GM12864 (cell line): ENCODE results near the gene SDC1.

Experiments
- DNase-seq: peaks from one replicate; pipeline ENCODE4 v3.0.0-alpha.2; 2011; ENCODE audit warnings: low read depth
- H3K4me3 ChIP-seq: 2 replicates; pipeline ENCODE4 v1.5.1; 2011; ENCODE audit warnings: mild to moderate bottlenecking, low read depth, low read length, control low read depth
- CTCF ChIP-seq: IDR thresholded peaks from 2 replicates; pipeline ENCODE4 v1.5.1; 2011; ENCODE audit warnings: low read depth, mild to moderate bottlenecking, moderate library complexity, low read length, control low read depth, inconsistent platforms; ENCODE audit errors: missing control alignments

SDC1 gene

GRCh38 chr2:20208476-20208859 lies 16.5 kb downstream of the SDC1 start:
- no peak overlapping the region for H3K4me3 ChIP-seq
- DNase-seq: no peak
- TF ChIP-seq CTCF: no peak

DNA sequence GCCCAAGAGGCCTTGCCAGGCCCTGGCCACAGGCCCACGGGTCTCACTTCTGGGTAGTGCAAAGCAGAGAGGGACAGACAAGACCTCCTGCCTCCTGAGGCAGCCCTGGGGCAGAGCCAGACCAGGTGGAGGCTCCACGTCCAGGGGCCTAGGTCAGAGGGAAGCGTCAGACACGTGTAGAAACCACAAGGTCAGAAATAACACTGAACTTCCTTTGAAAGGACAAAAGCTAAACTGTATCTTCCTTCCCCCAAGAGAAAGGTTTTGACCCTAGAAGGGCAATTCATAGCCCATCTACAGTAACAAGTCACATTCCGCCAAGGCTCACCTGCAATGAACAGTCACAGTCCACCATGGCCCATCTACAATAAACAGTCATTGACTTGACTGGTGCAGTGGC lies 17.9 kb downstream of the SDC1 start:
- DNase-seq: no peak
- TF ChIP-seq CTCF: no peak
- H3K4me3 ChIP-seq: no peak overlapping the region

DNA sequence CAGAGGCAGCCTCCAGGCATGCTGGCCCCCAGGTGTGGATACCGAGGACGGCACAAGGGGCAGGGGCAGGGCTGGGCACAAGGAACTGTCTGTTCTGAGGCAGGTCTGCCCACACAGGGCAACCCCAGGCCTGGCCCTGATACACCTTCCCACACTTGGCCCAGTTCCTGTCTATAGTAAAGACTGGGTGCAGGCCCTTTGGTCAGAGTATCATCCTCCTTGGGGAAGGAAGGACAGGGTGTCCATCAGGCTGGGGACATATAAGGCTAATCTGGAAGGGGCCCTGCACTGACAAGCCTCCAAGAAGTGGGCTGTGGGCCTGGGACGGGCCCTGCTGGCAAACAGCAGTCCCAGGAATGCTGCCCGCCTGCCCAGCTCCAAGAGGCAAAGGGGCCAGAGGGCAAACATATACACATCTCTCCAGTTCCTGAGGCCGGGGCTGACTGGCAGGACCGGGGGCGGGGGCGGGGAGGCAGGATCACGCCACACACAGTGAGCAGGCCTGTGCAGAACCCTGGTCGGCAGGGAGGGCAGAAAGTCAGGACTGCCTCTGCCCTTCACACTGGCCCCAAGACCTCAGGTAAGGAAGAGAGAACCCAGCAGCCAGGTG lies 18.9 kb downstream of the SDC1 start:
- no peak for DNase-seq
- no peak for TF ChIP-seq CTCF
- H3K4me3 ChIP-seq: no peak overlapping the region

- DNase-seq: no peak
- no peak overlapping the region for H3K4me3 ChIP-seq
- TF ChIP-seq CTCF: no peak
Measured at GRCh38 chr2:20205069-20205468, 19.9 kb downstream of the SDC1 start.

DNA sequence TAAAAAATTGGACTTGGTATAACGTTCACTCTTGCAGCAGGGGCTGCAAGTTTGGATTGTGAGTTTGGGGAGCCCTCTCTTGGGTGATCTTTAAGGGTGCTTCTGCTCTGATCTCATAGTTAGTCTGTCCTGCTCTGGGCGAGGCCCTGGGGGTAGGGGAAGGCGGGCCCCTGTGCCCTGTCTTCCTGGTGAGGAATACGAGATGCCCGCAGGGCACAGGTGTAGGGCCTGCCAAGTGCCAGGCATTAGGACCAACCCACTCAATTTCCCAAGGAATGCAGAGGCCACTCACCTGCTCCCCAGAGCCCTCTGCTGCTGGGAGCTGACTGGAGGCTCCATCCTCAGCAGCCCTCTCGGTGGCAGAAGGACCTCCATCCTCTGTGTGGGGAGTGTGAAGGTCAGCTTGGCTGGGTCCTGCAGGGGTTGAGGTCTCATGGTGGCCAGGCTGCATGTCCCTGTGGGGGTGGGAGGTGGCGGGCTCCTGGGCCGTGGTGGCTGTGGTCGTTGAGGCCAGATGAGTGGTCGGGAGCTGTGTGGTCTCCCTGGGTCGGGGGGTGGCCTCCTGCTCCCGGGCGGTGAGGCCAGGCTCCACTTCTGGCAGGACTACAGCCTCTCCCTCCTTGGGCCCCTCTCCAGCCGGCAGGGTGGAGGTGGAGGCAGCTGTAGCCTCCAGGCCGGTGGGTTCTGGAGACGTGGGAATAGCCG lies 21.3 kb downstream of the SDC1 start:
- TF ChIP-seq CTCF: no peak
- H3K4me3 ChIP-seq: no peak overlapping the region
- no peak for DNase-seq

DNA sequence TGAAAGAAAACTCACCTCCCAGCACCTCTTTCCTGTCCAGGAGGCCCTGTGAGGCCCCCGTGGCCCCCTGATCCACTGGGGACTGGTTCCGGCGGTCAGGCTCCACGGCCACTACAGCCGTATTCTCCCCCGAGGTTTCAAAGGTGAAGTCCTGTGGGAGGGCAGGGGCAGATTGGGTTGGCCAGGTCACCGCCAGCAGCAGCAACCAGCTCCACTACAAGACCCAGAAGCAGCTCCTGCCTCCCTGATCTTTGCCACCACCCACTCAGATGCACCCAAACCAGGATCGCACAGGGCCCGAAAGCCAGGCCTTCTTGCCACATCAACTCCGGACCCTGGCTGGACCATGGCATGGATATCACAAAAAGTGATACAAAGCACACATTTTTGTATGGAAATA lies 21.9 kb downstream of the SDC1 start:
- no peak for TF ChIP-seq CTCF
- H3K4me3 ChIP-seq: no peak overlapping the region
- no peak for DNase-seq

GRCh38 chr2:20201671-20202070 lies 23.3 kb downstream of the SDC1 start:
- no peak for TF ChIP-seq CTCF
- H3K4me3 ChIP-seq: no peak overlapping the region
- DNase-seq: no peak
